ENCODE measurements around the gene HACD4. TPM values are rescaled to one million over a fixed set of nuclear protein-coding genes. Genes with fewer than 3 reads are reported as not detected.

Gene HACD4
- total RNA-seq (1 to 10 TPM; 3.0 to 5.2 (median 3.7) TPM), polyA plus RNA-seq (1 to 10 TPM; 2.6 to 4.8 TPM)
- long read RNA-seq, donor 1, full-length matches to known transcripts, result 14 of 18 reads
- long read RNA-seq, donor 1, partial matches to known transcripts, result 0 of 18 reads
- long read RNA-seq, donor 1, other reads (novel, unspliced or antisense), result 4 of 18 reads
- long read RNA-seq, donor 2, full-length matches to known transcripts, result 4 of 4 reads
- long read RNA-seq, donor 2, partial matches to known transcripts, result 0 of 4 reads
- long read RNA-seq, donor 2, other reads (novel, unspliced or antisense), result 0 of 4 reads
- long read RNA-seq, donor 3, full-length matches to known transcripts, result 5 of 8 reads
- long read RNA-seq, donor 3, partial matches to known transcripts, result 1 of 8 reads
- long read RNA-seq, donor 3, other reads (novel, unspliced or antisense), result 2 of 8 reads

- Histone ChIP-seq H3K27ac (peak within 1 kb of the TSS; percentile 54 to 58), H3K9me3 (no peaks in the 10 kb centered on the region), H3K27me3 (no peaks in the 10 kb centered on the region), H3K4me3 (peak within 1 kb of the TSS; percentile 52), H3K36me3 (no peaks in the 10 kb centered on the region), H3K4me1 (ENCODE audit: insufficient read depth) (peaks cover 4% of the 10 kb centered on the region)
- TF ChIP-seq POLR2A (IDR thresholded peaks at IDR 0.05), result no peak
- TF ChIP-seq EP300 (IDR thresholded peaks at IDR 0.05), result no peak
- no peak for TF ChIP-seq CTCF (IDR thresholded peaks at IDR 0.05)
- 3 to 7% (median 4%) methylated on average over 29 to 46 of the region's 46 CpGs for WGBS, 3 donors
- peak; percentile 42 to 76 (median 67) for DNase-seq
- intact Hi-C loops (cut with DNase I), result no loop called here
These were observed at the start of gene HACD4 for GRCh38 chr9:21031091-21031807. TSS of gene HACD4 (minus strand) at chr9:21031640. CDS start at chr9:21031590, 50 bp downstream.

- H3K9me3 ChIP-seq, result no peaks in the 10 kb centered on the region
- H3K4me1 ChIP-seq (ENCODE audit: insufficient read depth), result no peaks in the 10 kb centered on the region
- H3K36me3 ChIP-seq, result no peaks in the 10 kb centered on the region
- intact Hi-C loops (cut with DNase I), result no loop called here
- no peak overlapping the region for H3K4me3 ChIP-seq
- DNase-seq, result no peak
- 94 to 100% (median 98%) methylated on average over 1 of the region's 1 CpG for WGBS, 3 donors
- no peaks in the 10 kb centered on the region for H3K27me3 ChIP-seq
- no peak overlapping the region for H3K27ac ChIP-seq
- TF ChIP-seq POLR2A (IDR thresholded peaks at IDR 0.05) (no peak), CTCF (IDR thresholded peaks at IDR 0.05) (no peak), EP300 (IDR thresholded peaks at IDR 0.05) (no peak)
These were observed 49.4 kb upstream of the HACD4 start for GRCh38 chr9:21080793-21081192.

GRCh38 chr9:21078702-21079101 is 47.3 kb upstream of the HACD4 start:
- H3K4me1 ChIP-seq (ENCODE audit: insufficient read depth), result no peaks in the 10 kb centered on the region
- 89 to 95% (median 94%) methylated on average over 1 of the region's 1 CpG for WGBS, 3 donors
- no peak for DNase-seq

GRCh38 chr9:21077781-21078180 is 46.3 kb upstream of the HACD4 start, which contains the start of gene IFNB1:
TSS of gene IFNB1 (minus strand) at chr9:21077942. CDS start at chr9:21077869, 73 bp downstream.
- H3K4me1 ChIP-seq (ENCODE audit: insufficient read depth), result no peaks in the 10 kb centered on the region
- intact Hi-C loops (cut with DNase I), result no loop called here
- no peaks in the 10 kb centered on the region for H3K27me3 ChIP-seq
- no peak within 1 kb of the TSS for H3K27ac ChIP-seq
- 92 to 98% (median 95%) methylated on average over 3 of the region's 3 CpGs for WGBS, 3 donors
- H3K36me3 ChIP-seq, result no peaks in the 10 kb centered on the region
- no peak for TF ChIP-seq EP300 (IDR thresholded peaks at IDR 0.05)
- no peak for TF ChIP-seq POLR2A (IDR thresholded peaks at IDR 0.05)
- no peak for TF ChIP-seq CTCF (IDR thresholded peaks at IDR 0.05)
- no peaks in the 10 kb centered on the region for H3K9me3 ChIP-seq
- DNase-seq, result no peak
- no peak within 1 kb of the TSS for H3K4me3 ChIP-seq

More at GRCh38 chr9:21078702-21079101, 47.3 kb upstream of the HACD4 start:
- Histone ChIP-seq H3K27me3 (no peaks in the 10 kb centered on the region), H3K4me3 (no peak overlapping the region), H3K36me3 (no peaks in the 10 kb centered on the region), H3K27ac (no peak overlapping the region), H3K9me3 (no peaks in the 10 kb centered on the region)
- TF ChIP-seq CTCF (IDR thresholded peaks at IDR 0.05) (no peak), POLR2A (IDR thresholded peaks at IDR 0.05) (no peak), EP300 (IDR thresholded peaks at IDR 0.05) (no peak)
- intact Hi-C loops (cut with DNase I), result no loop called here

Measured in ovary (tissue), 10 donors.